PC-9 (cell line): ENCODE results near the gene PALM.

ENCODE experiments used
- CTCF ChIP-seq: fragments of 200-600 bp; sonication (generic); conservative IDR thresholded peaks from 2 replicates; pipeline ENCODE4 v1.6.1; 2017; ENCODE audit warnings: mixed run types, antibody characterized with exemption, mild to moderate bottlenecking, moderate library complexity
- EZH2 ChIP-seq: fragments of 200-600 bp; sonication (generic); IDR thresholded peaks from 2 replicates; pipeline ENCODE4 v1.8.0; 2017; ENCODE audit warnings: antibody characterized with exemption, low read depth

- no peak for TF ChIP-seq EZH2
- no peak for TF ChIP-seq CTCF
These were observed 87.2 kb downstream of the PALM start for GRCh38 chr19:795691-796581.
